Neuronal stem cell (in vitro differentiated cells): ENCODE results near the gene TEX51.

Experiments used
- DNase-seq: peaks from one replicate; pipeline ENCODE4 v3.0.0-alpha.2; 2013; ENCODE audit warnings: low spot score
- H2AFZ ChIP-seq: one replicate; pipeline ENCODE4 v1.6.1; 2013; ENCODE audit warnings: mild to moderate bottlenecking, low read length, inconsistent platforms
- H2AK5ac ChIP-seq: 2 replicates; pipeline ENCODE4 v1.6.1; 2013; ENCODE audit warnings: low read depth, mild to moderate bottlenecking, inconsistent platforms, low read length, moderate library complexity, mixed read lengths
- H2BK120ac ChIP-seq: 2 replicates; pipeline ENCODE4 v1.6.1; 2013; ENCODE audit warnings: low read depth, mild to moderate bottlenecking, inconsistent platforms, low read length, moderate library complexity, mixed read lengths
- H2BK12ac ChIP-seq: one replicate; pipeline ENCODE4 v1.6.1; 2013; ENCODE audit warnings: low read length, inconsistent platforms
- H2BK15ac ChIP-seq: 2 replicates; pipeline ENCODE4 v1.6.1; 2013; ENCODE audit warnings: mild to moderate bottlenecking, low read length, inconsistent platforms, mixed read lengths
- H2BK5ac ChIP-seq: one replicate; pipeline ENCODE4 v1.6.1; 2013; ENCODE audit warnings: inconsistent platforms, mild to moderate bottlenecking, low read length, moderate library complexity
- H3K14ac ChIP-seq: one replicate; pipeline ENCODE4 v1.6.1; 2013; ENCODE audit warnings: low read length, inconsistent platforms
- H3K18ac ChIP-seq: 2 replicates; pipeline ENCODE4 v1.6.1; 2013; ENCODE audit warnings: low read length, inconsistent platforms
- H3K23ac ChIP-seq: 2 replicates; pipeline ENCODE4 v1.6.1; 2013; ENCODE audit warnings: low read depth, mild to moderate bottlenecking, mixed read lengths, low read length, inconsistent platforms; ENCODE audit not compliant: poor library complexity
- H3K27ac ChIP-seq: replicated peaks from 3 replicates; pipeline ENCODE4 v1.5.1; 2013; ENCODE audit warnings: low read length, inconsistent platforms
- H3K27me3 ChIP-seq, 3 experiments: 2 replicates each; pipeline ENCODE4 v1.6.1; 2013; ENCODE audit warnings: low read length in 3 of 3, mild to moderate bottlenecking in 2 of 3, inconsistent platforms in 1 of 3, low read depth in 1 of 3, mixed read lengths in 1 of 3, moderate library complexity in 1 of 3; ENCODE audit not compliant: control insufficient read depth in 3 of 3, insufficient read depth in 3 of 3
- H3K36me3 ChIP-seq, 2 donors: replicated peaks in 1 of 2; 2 replicates each; pipeline ENCODE4 v1.6.1; 2013; ENCODE audit warnings: low read length in 2 of 2; ENCODE audit not compliant: control insufficient read depth in 2 of 2, insufficient read depth in 2 of 2
- H3K4ac ChIP-seq: 2 replicates; pipeline ENCODE4 v1.6.1; 2013; ENCODE audit warnings: inconsistent platforms, mild to moderate bottlenecking, low read length, moderate library complexity
- H3K4me1 ChIP-seq, 2 donors: 1 replicate in 1 of 2; 2 replicates in 1 of 2; pipeline ENCODE4 v1.6.1; 2013; ENCODE audit warnings: low read length in 2 of 2, low read depth in 1 of 2; ENCODE audit not compliant: control insufficient read depth in 2 of 2, insufficient read depth in 1 of 2
- H3K4me2 ChIP-seq: one replicate; pipeline ENCODE4 v1.6.1; 2013; ENCODE audit warnings: mild to moderate bottlenecking, low read length, inconsistent platforms; ENCODE audit not compliant: insufficient read depth, poor library complexity, severe bottlenecking
- H3K4me3 ChIP-seq, 2 donors: 2 replicates each; pipeline ENCODE4 v1.5.1; 2013; ENCODE audit warnings: low read length in 2 of 2, mild to moderate bottlenecking in 2 of 2, inconsistent platforms in 1 of 2, moderate library complexity in 1 of 2
- H3K79me1 ChIP-seq: one replicate; pipeline ENCODE4 v1.6.1; 2013; ENCODE audit warnings: low read depth, mild to moderate bottlenecking, inconsistent platforms, low read length, moderate library complexity
- H3K9ac ChIP-seq: one replicate; pipeline ENCODE4 v1.6.1; 2013; ENCODE audit warnings: mild to moderate bottlenecking, low read depth, low read length, inconsistent platforms; ENCODE audit not compliant: poor library complexity
- H3K9me3 ChIP-seq, 2 donors: replicated peaks in 1 of 2; 2 replicates each; pipeline versions ENCODE3 to v1.6.1; 2013; ENCODE audit warnings: low read length in 2 of 2, mild to moderate bottlenecking in 2 of 2, inconsistent platforms in 1 of 2, low read depth in 1 of 2, mixed read lengths in 1 of 2, moderate library complexity in 1 of 2; ENCODE audit not compliant: control insufficient read depth in 2 of 2, insufficient read depth in 1 of 2
- H4K8ac ChIP-seq: one replicate; pipeline ENCODE4 v1.6.1; 2013; ENCODE audit warnings: low read depth, mild to moderate bottlenecking, inconsistent platforms, low read length, moderate library complexity
- H4K91ac ChIP-seq: one replicate; pipeline ENCODE4 v1.6.1; 2013; ENCODE audit warnings: low read length, low read depth, mild to moderate bottlenecking, inconsistent platforms; ENCODE audit not compliant: poor library complexity
- WGBS, 2 donors: extraction: QIAGEN DNeasy Blood & Tissue Kit; methylation state at CpG; one replicate each; pipeline ENCODE4 v1.1.7; 2013; ENCODE audit warnings: missing lambda C conversion rate in 2 of 2, mixed read lengths in 1 of 2; ENCODE audit not compliant: insufficient read length in 2 of 2, insufficient replicate concordance in 1 of 2; ENCODE audit errors: extremely low coverage in 2 of 2; 5-methylcytosine and 5-hydroxymethylcytosine counted together

TEX51 gene

DNA sequence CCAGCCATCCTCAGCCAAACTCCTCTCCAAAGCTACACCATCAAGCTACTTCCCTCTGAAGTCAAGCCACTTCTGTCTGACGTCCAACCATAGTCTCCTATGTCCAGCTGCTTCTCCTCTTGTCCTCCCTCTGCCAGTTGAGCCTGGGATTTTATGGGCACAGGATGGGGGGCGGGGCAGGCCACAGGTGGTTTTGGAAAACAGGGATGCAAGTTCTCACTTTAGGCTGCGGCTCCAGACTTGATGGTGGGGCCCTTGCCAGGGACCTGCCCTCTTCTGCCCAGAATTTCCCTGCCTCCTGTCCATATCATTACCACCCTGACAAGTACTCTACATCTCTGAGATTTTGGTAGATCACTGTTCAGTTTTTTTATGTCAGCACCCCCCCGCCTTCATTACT is 41.6 kb downstream of the TEX51 start:
- Histone ChIP-seq H3K36me3 (no peaks in the 10 kb centered on the region), H3K18ac (no peak overlapping the region), H3K4me3 (no peak overlapping the region), H2BK15ac (no peak overlapping the region), H2AK5ac (no peak overlapping the region), H4K91ac (no peak overlapping the region), H3K23ac (no peak overlapping the region), H3K27ac (no peak overlapping the region), H3K4me2 (no peak overlapping the region), H4K8ac (no peak overlapping the region), H3K79me1 (no peaks in the 10 kb centered on the region), H3K4me1 (no peaks in the 10 kb centered on the region), H3K14ac (no peak overlapping the region), H2BK120ac (no peak overlapping the region), H3K4ac (no peak overlapping the region), H2BK12ac (no peak overlapping the region), H3K27me3 (no peaks in the 10 kb centered on the region), H2BK5ac (no peak overlapping the region), H2AFZ (no peak overlapping the region), H3K9ac (no peak overlapping the region), H3K9me3 (peaks cover 0 to 8% of the 10 kb centered on the region in 2 donors)
- no peak for DNase-seq
- no CpG with 5 or more reads among the region's 4 CpGs for WGBS, 2 donors

DNA sequence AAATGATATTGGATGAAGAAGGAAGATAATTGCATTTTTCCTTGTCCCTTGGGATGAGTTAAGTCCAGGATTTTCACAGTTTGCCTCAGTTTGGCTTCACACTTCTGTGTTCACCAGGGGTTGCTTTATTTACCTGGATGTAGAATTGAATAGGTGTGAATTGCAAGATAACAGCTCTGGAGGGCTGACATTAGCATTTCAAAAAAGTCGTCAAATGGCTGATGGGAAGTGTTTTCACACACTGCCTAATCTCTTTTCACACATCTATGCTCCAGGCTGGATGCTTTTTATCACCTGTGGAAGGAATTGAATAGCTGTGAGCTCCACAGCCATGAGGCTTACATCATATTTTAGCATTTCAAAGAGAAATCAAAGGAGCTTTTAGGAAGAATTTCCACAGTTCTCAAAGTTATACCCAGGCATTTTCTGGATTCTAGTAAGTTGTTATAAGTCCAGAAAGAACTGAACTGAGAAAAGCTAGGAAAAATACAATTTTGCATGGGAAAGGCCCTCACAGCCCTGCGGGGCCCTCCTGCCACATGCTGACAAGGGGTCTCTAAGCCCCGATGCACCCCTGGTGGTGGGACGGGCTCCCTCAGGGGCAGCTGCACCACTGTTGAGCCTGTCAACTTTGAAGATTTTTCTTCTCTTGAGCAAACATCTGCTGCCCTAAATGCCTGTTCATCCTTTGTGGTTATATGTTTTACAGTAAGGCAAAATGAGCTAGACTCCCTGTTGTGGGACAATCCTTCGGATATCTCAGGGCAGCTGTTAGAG is 43.9 kb downstream of the TEX51 start:
- Histone ChIP-seq H3K18ac (no peak overlapping the region), H3K36me3 (no peaks in the 10 kb centered on the region), H3K4me1 (no peaks in the 10 kb centered on the region), H2BK120ac (no peak overlapping the region), H3K27me3 (no peaks in the 10 kb centered on the region), H3K27ac (no peak overlapping the region), H2BK12ac (no peak overlapping the region), H2AK5ac (no peak overlapping the region), H2BK15ac (no peak overlapping the region), H3K4me3 (no peak overlapping the region), H3K4ac (no peak overlapping the region), H4K8ac (no peak overlapping the region), H2AFZ (no peak overlapping the region), H3K23ac (no peak overlapping the region), H2BK5ac (no peak overlapping the region), H3K9ac (no peak overlapping the region), H3K9me3 (peaks cover 0 to 8% of the 10 kb centered on the region in 2 donors), H3K79me1 (no peaks in the 10 kb centered on the region), H3K14ac (no peak overlapping the region), H4K91ac (no peak overlapping the region), H3K4me2 (no peak overlapping the region)
- WGBS, 2 donors, result no CpG with 5 or more reads among the region's 5 CpGs
- no peak for DNase-seq

DNA sequence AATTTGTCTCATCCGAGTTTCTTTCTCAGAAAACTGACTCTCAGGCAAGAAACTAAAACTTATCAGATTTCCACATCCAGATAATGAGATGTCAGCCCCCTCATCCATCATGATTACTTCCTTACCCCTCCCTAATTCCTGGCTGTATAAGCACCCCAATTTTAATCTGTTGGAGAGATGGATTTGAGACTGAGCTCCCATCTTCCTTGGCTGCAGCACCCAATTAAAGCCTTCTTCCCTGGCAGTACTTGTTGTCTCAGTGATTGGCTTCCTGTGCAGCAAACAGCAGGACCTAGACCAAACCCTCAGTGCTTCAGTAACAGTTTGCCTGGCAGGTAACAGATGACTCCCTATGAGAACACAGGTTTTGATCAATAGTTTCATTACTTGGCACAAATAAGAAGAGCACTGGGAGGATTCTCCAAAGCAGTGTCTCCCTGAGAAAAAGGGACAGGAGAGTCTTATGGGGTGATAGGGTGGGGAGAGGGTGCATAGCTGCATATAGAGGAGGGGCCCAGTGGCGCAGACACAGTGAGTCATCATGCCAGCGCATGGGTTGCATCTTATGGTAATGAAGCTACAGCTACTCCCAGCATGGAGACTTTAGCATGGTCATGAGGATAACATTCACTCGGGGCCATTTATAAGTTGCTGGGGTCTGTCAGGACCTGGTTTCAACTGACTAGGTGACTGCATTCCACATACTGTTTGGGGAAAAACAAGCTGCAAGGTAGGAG is 45.1 kb downstream of the TEX51 start:
- Histone ChIP-seq H2BK15ac (no peak overlapping the region), H2BK5ac (no peak overlapping the region), H3K4me1 (no peaks in the 10 kb centered on the region), H3K14ac (no peak overlapping the region), H3K18ac (no peak overlapping the region), H2AK5ac (no peak overlapping the region), H2BK12ac (no peak overlapping the region), H3K23ac (no peak overlapping the region), H3K4me2 (no peak overlapping the region), H3K4ac (no peak overlapping the region), H3K4me3 (no peak overlapping the region), H4K8ac (no peak overlapping the region), H3K27me3 (no peaks in the 10 kb centered on the region), H3K9me3 (peaks cover 0 to 8% of the 10 kb centered on the region in 2 donors), H2BK120ac (no peak overlapping the region), H4K91ac (no peak overlapping the region), H3K9ac (no peak overlapping the region), H2AFZ (no peak overlapping the region), H3K36me3 (no peaks in the 10 kb centered on the region), H3K27ac (no peak overlapping the region), H3K79me1 (no peaks in the 10 kb centered on the region)
- no peak for DNase-seq
- no CpG with 5 or more reads among the region's 4 CpGs for WGBS, 2 donors

DNA sequence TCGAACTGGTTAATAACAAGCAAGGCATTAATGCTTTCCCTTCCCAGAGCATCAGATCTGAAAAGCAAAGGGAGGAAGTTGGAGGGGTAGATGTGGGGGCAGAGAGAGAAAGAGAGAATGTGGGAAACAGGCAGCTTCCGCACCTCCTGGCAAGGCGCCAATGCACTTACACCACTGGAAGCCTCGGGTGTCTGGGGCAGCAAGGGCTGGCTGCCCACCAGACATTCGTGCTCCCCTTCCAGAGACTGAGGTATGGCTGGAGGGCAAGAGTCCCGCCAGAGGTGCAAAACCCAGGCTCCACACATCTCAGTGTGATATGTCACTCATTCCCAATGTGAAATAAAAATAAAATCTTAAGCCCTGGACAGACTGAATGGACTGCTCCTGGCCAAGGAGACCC is 46.4 kb downstream of the TEX51 start:
- Histone ChIP-seq H3K4me1 (no peaks in the 10 kb centered on the region), H3K4me2 (no peak overlapping the region), H3K14ac (no peak overlapping the region), H4K91ac (no peak overlapping the region), H2BK5ac (no peak overlapping the region), H3K4ac (no peak overlapping the region), H3K27ac (no peak overlapping the region), H3K23ac (no peak overlapping the region), H3K18ac (no peak overlapping the region), H2AK5ac (no peak overlapping the region), H3K9me3 (peaks cover 0 to 5% of the 10 kb centered on the region in 2 donors), H3K9ac (no peak overlapping the region), H3K4me3 (no peak overlapping the region), H3K79me1 (no peaks in the 10 kb centered on the region), H2BK12ac (no peak overlapping the region), H4K8ac (no peak overlapping the region), H3K36me3 (no peaks in the 10 kb centered on the region), H3K27me3 (no peaks in the 10 kb centered on the region), H2BK15ac (no peak overlapping the region), H2BK120ac (no peak overlapping the region), H2AFZ (no peak overlapping the region)
- no CpG with 5 or more reads among the region's 6 CpGs for WGBS, 2 donors
- DNase-seq, result no peak
